BLaER1 treated with 17β-estradiol and CSF1 and Interleukin-3, amounts not matched to agents 10 nM and 100 nM (cell line): ENCODE data around the gene HSP90B1.

Source experiments
- H3K27ac ChIP-seq, 11 experiments: shearing (Covaris generic); formaldehyde crosslinking; 2 replicates each; pipeline ENCODE4 v1.8.1; 2022
- H3K27me3 ChIP-seq, 11 experiments: shearing (Covaris generic); formaldehyde crosslinking; 2 replicates each; pipeline ENCODE4 v1.8.1; 2022
- H3K36me3 ChIP-seq, 11 experiments: shearing (Covaris generic); formaldehyde crosslinking; 2 replicates each; pipeline ENCODE4 v1.8.1; 2022
- H3K4me1 ChIP-seq, 10 experiments: shearing (Covaris generic); formaldehyde crosslinking; 2 replicates each; pipeline ENCODE4 v1.8.1; 2022
- H3K4me2 ChIP-seq, 11 experiments: shearing (Covaris generic); formaldehyde crosslinking; 2 replicates each; pipeline ENCODE4 v1.8.1; 2022
- H3K4me3 ChIP-seq, 10 experiments: shearing (Covaris generic); formaldehyde crosslinking; 2 replicates each; pipeline ENCODE4 v1.8.1; 2022
- H3K9ac ChIP-seq, 11 experiments: shearing (Covaris generic); formaldehyde crosslinking; 2 replicates each; pipeline ENCODE4 v1.8.1; 2022
- H3K9me3 ChIP-seq, 11 experiments: shearing (Covaris generic); formaldehyde crosslinking; replicated peaks in 1 of 11; 2 replicates each; pipeline ENCODE4 v1.8.1; 2022
- H4K20me1 ChIP-seq, 11 experiments: shearing (Covaris generic); formaldehyde crosslinking; 2 replicates each; pipeline ENCODE4 v1.8.1; 2022
- Cebpa-rat ChIP-seq, 11 experiments: shearing (Covaris generic); IDR thresholded peaks; 2 replicates each; pipeline ENCODE4 v1.8.1; 2022

The HSP90B1 gene

GRCh38 chr12:103975368-103975767 lies 45.2 kb downstream of the HSP90B1 start:
- no peak for TF ChIP-seq Cebpa-rat (IDR thresholded peaks at IDR 0.05)
- Histone ChIP-seq H4K20me1 (peaks cover 87 to 100% (median 94%) of the 10 kb centered on the region in 11 experiments), H3K27ac (no peak overlapping the region), H3K36me3 (peaks cover 53 to 100% (median 88%) of the 10 kb centered on the region in 11 experiments), H3K4me1 (peaks cover 9 to 31% (median 19%) of the 10 kb centered on the region in 10 experiments), H3K4me2 (no peak overlapping the region), H3K9me3 (no peaks in the 10 kb centered on the region), H3K4me3 (no peak overlapping the region), H3K9ac (no peak overlapping the region), H3K27me3 (no peaks in the 10 kb centered on the region)

- peak overlapping the region in 2 of 11 experiments; percentile 0 to 33; a peak in 2 of 22 replicates for H3K9ac ChIP-seq
- H3K4me1 ChIP-seq: peaks cover 9 to 27% (median 18%) of the 10 kb centered on the region in 10 experiments
- H3K9me3 ChIP-seq: no peaks in the 10 kb centered on the region
- no peak overlapping the region for H3K4me3 ChIP-seq
- TF ChIP-seq Cebpa-rat (IDR thresholded peaks at IDR 0.05): no peak
- H3K36me3 ChIP-seq: peaks cover 79 to 100% (median 96%) of the 10 kb centered on the region in 11 experiments
- H4K20me1 ChIP-seq: peaks cover 56 to 93% (median 67%) of the 10 kb centered on the region in 11 experiments
- peak overlapping the region in 7 of 11 experiments; percentile 41 to 66 (median 55); a peak in 14 of 22 replicates for H3K4me2 ChIP-seq
- H3K27me3 ChIP-seq: no peaks in the 10 kb centered on the region
- H3K27ac ChIP-seq: peak overlapping the region in 3 of 11 experiments; percentile 0 to 23 (median 3); a peak in 4 of 22 replicates
Measured at GRCh38 chr12:103978384-103978982, 48.3 kb downstream of the HSP90B1 start.

- Histone ChIP-seq H3K27me3 (no peaks in the 10 kb centered on the region), H3K27ac (no peak overlapping the region), H3K9me3 (no peaks in the 10 kb centered on the region), H3K9ac (no peak overlapping the region), H4K20me1 (peaks cover 0 to 13% (median 2%) of the 10 kb centered on the region in 11 experiments; a peak in 9 of 22 replicates), H3K4me3 (no peak overlapping the region), H3K4me1 (no peaks in the 10 kb centered on the region), H3K4me2 (no peak overlapping the region), H3K36me3 (peaks cover 75 to 92% (median 84%) of the 10 kb centered on the region in 11 experiments)
- TF ChIP-seq Cebpa-rat (IDR thresholded peaks at IDR 0.05): no peak
Measured at GRCh38 chr12:103986829-103987228, 56.6 kb downstream of the HSP90B1 start.

GRCh38 chr12:103994235-103994634 lies 64.0 kb downstream of the HSP90B1 start:
- TF ChIP-seq Cebpa-rat (IDR thresholded peaks at IDR 0.05): no peak
- Histone ChIP-seq H3K4me3 (no peak overlapping the region), H3K36me3 (peaks cover 15 to 29% (median 22%) of the 10 kb centered on the region in 11 experiments), H3K9ac (no peak overlapping the region), H4K20me1 (0 out of 22 replicates have a peak, but pooled peaks cover 0 to 1% (median 0%) of the 10 kb centered on the region in 11 experiments), H3K27me3 (no peaks in the 10 kb centered on the region), H3K4me1 (peaks cover 0 to 1% (median 0%) of the 10 kb centered on the region in 10 experiments; a peak in 1 of 20 replicates), H3K4me2 (no peak overlapping the region), H3K27ac (no peak overlapping the region), H3K9me3 (no peaks in the 10 kb centered on the region)

- no peak for TF ChIP-seq Cebpa-rat (IDR thresholded peaks at IDR 0.05)
- H3K4me1 ChIP-seq: peaks cover 0 to 7% (median 0%) of the 10 kb centered on the region in 10 experiments; a peak in 4 of 20 replicates
- no peak overlapping the region for H3K9ac ChIP-seq
- no peak overlapping the region for H3K4me2 ChIP-seq
- H3K27ac ChIP-seq: no peak overlapping the region
- H3K9me3 ChIP-seq: no peaks in the 10 kb centered on the region
- H3K4me3 ChIP-seq: no peak overlapping the region
- H4K20me1 ChIP-seq: no peaks in the 10 kb centered on the region
- H3K36me3 ChIP-seq: peaks cover 0 to 6% (median 0%) of the 10 kb centered on the region in 11 experiments; a peak in 6 of 22 replicates
- no peaks in the 10 kb centered on the region for H3K27me3 ChIP-seq
Measured at GRCh38 chr12:103996595-103996994, 66.4 kb downstream of the HSP90B1 start.

- Histone ChIP-seq H3K36me3 (peaks cover 0 to under 1% (median 0%) of the 10 kb centered on the region in 11 experiments; a peak in 1 of 22 replicates), H3K4me1 (peaks cover 0 to 7% (median 0%) of the 10 kb centered on the region in 10 experiments; a peak in 4 of 20 replicates), H3K9ac (no peak overlapping the region), H3K27me3 (no peaks in the 10 kb centered on the region), H3K27ac (no peak overlapping the region), H3K4me3 (no peak overlapping the region), H4K20me1 (no peaks in the 10 kb centered on the region), H3K9me3 (no peaks in the 10 kb centered on the region), H3K4me2 (no peak overlapping the region)
- no peak for TF ChIP-seq Cebpa-rat (IDR thresholded peaks at IDR 0.05)
Measured at GRCh38 chr12:103997286-103997900, 67.2 kb downstream of the HSP90B1 start.
